Measurements from ENCODE around the gene FRMD7. TPM values are rescaled to one million over a fixed set of nuclear protein-coding genes. Genes with fewer than 3 reads are reported as not detected.

The FRMD7 gene
- total RNA-seq, 4 donors from 2014 or later: 0.17 TPM; not detected in 3

- no peak for TF ChIP-seq CTCF (IDR thresholded peaks at IDR 0.05; ENCODE audit: low read depth)
Measured at GRCh38 chrX:132058050-132058449, 69.8 kb downstream of the FRMD7 start.

- TF ChIP-seq CTCF (IDR thresholded peaks at IDR 0.05; ENCODE audit: low read depth): no peak
Measured at GRCh38 chrX:132046533-132046932, 81.3 kb downstream of the FRMD7 start.

DNA sequence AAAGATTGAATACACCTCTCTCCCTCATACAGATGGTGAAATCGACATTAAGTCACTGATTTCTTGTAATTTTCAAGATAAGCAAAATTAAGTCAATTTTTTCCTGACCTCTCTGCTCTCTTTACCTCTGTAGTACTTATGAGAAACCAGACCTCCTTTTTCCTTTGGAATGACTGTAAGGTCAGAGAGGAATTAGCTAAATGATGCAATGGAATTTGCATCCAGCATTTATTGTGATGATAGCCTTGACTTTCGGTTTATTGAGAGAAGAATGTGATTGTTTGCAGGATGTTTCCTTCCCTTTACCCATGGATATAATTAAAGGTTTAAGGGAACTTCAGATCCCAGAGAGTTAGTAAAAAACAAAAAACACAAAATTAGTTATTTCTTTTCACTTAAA is 82.4 kb downstream of the FRMD7 start:
- TF ChIP-seq CTCF (IDR thresholded peaks at IDR 0.05; ENCODE audit: low read depth): no peak

GRCh38 chrX:132044953-132045352 is 82.9 kb downstream of the FRMD7 start:
- TF ChIP-seq CTCF (IDR thresholded peaks at IDR 0.05; ENCODE audit: low read depth): no peak

GRCh38 chrX:132043977-132044376 is 83.8 kb downstream of the FRMD7 start:
- no peak for TF ChIP-seq CTCF (IDR thresholded peaks at IDR 0.05; ENCODE audit: low read depth)

GRCh38 chrX:132041015-132041414 is 86.8 kb downstream of the FRMD7 start:
- no peak for TF ChIP-seq CTCF (IDR thresholded peaks at IDR 0.05; ENCODE audit: low read depth)

GRCh38 chrX:132040066-132040465 is 87.8 kb downstream of the FRMD7 start:
- no peak for TF ChIP-seq CTCF (IDR thresholded peaks at IDR 0.05; ENCODE audit: low read depth)
